K562 (cell line): ENCODE data around the gene FKBP2. TPM values are rescaled to one million over a fixed set of nuclear protein-coding genes. Genes with fewer than 3 reads are reported as not detected.

Source experiments
- CBX1 ChIP-seq: sonication (generic); IDR thresholded peaks from 2 replicates; pipeline ENCODE4 v1.6.1; 2016; ENCODE audit warnings: antibody characterized with exemption, low read depth, mild to moderate bottlenecking
- IRF1 ChIP-seq: sonication (generic); formaldehyde crosslinking; IDR thresholded peaks from 2 replicates; pipeline ENCODE4 v1.8.0; 2022; ENCODE audit warnings: missing genetic modification reagents, mild to moderate bottlenecking, borderline replicate concordance
- POLR3G ChIP-seq: IDR thresholded peaks from 2 replicates; pipeline ENCODE4 v1.6.1; 2011; ENCODE audit not compliant: insufficient read length, insufficient replicate concordance; ENCODE audit errors: extremely low read depth
- SRF ChIP-seq, 2 experiments: fragments of 250-450, 450-650 bp in 1 of 2; sonication (Bioruptor Pico) in 1 of 2; sonication (generic) in 1 of 2; formaldehyde crosslinking; IDR thresholded peaks; 2 replicates each; pipeline versions ENCODE4 v1.5.0 to v1.5.1; 2020 to 2022; ENCODE audit warnings: mild to moderate bottlenecking in 1 of 2, missing genetic modification reagents in 1 of 2
- TAF7 ChIP-seq: fragments of 450-650 bp; IDR thresholded peaks from 2 replicates; pipeline ENCODE4 v1.6.1; 2016; ENCODE audit warnings: missing genetic modification characterization, missing compliant biosample characterization
- THRAP3 ChIP-seq: fragments of 450-650 bp; IDR thresholded peaks from 2 replicates; pipeline ENCODE4 v1.6.1; 2016; ENCODE audit warnings: mild to moderate bottlenecking, inconsistent platforms, borderline replicate concordance
- polyA plus RNA-seq, 8 experiments: library from polyadenylated mRNA; depleted of rRNA in 4 of 8; stranded (reverse) in 5 of 8; unstranded in 3 of 8; fragments of >200 nt; fragmentation: Nextera tagmentation in 2 of 8; fragmentation: Illumina TruSeq in 1 of 8; extraction: Ambion mirVana in 2 of 8; extraction: Trizol in 1 of 8; gene quantifications; 2 replicates each; pipeline versions ENCODE4 v1.2.1 to v1.2.3, GENCODE V29; 2011 to 2014; ENCODE audit warnings: inconsistent platforms in 1 of 8, missing spikeins in 1 of 8
- total RNA-seq, 7 experiments: library from RNA; depleted of rRNA in 6 of 7; stranded (reverse); fragments of >200 nt in 6 of 7; fragmentation: Illumina TruSeq in 2 of 7; extraction: Trizol in 2 of 7; gene quantifications; 2 replicates each; pipeline versions ENCODE4 v1.2.1 to v1.2.3, GENCODE V29; 2011 to 2021; ENCODE audit warnings: low replicate concordance in 1 of 7

Gene FKBP2
- total and polyA plus RNA-seq, 9 of the 15 experiments (the other 6 are each of a cell fraction or from before 2014, with no cell fraction given): 3.5 to 151 (median 58.1) TPM

DNA sequence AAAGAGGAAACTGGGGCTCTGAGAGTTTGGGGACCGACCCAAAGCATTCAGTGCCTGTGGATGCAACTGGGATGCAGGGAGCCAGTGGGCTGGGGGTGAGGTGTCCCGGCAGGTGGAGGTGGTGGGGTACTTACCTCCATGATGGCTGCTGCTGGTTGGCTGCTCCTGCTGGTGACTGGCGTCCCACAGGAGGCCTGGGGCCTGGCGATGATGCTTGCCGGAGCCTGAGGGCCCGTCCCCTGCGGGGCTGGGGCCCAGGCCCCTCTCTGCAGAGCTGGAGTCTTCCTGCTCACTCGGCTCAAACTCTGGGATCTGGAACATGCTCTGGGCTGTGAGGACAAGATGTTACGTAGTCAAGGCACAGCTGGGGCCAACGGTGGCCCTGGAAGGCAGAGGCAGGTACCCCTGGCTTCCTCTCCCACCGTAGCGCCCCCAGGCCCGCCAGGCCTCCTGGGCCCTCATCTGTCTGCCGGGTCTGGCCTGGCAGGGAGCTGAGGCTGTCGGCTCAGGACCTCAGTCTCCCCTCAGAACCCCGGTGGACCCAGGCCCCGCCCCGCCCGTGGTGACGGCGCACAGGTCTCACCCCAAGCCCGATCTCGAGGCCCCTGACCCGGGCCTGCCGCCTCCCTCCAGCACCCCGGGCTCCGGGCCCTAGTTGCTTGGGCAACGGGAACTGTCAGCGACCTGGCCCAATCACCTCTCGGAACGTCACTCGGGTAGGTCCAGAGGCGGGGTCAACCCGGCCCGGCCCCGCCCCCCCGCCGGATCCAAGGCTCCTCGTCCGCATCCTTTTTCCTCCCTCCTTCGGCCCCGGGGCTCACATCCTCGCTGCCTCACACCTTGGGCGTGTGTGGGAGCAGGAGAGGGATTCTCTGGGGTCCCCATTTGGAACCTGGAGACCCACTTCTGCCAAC lies 43.4 kb downstream of the FKBP2 start, which contains the start of gene BAD (continued):
- TF ChIP-seq POLR3G (no peak), THRAP3 (no peak), TAF7 (tag) (no peak), SRF (CRISPR knock-in tag; IDR thresholded peaks at IDR 0.05) (peak in 1 of 2 experiments; percentile 43; a peak in 1 of 4 replicates), IRF1 (CRISPR knock-in tag) (no peak), CBX1 (no peak)
